HepG2 (cell line): ENCODE data around the gene ZBP1. TPM values are rescaled to one million over a fixed set of nuclear protein-coding genes. Genes with fewer than 3 reads are reported as not detected.

Source experiments
- ADNP ChIP-seq: sonication (generic); formaldehyde crosslinking; IDR thresholded peaks from 2 replicates; pipeline ENCODE4 v1.4.0; 2020; ENCODE audit warnings: missing genetic modification reagents
- CC2D1A ChIP-seq: sonication (generic); formaldehyde crosslinking; IDR thresholded peaks from 2 replicates; pipeline ENCODE4 v1.8.1; 2023; ENCODE audit warnings: mild to moderate bottlenecking, missing genetic modification reagents
- FLYWCH1 ChIP-seq: sonication (generic); formaldehyde crosslinking; IDR thresholded peaks from 2 replicates; pipeline ENCODE4 v1.8.1; 2023; ENCODE audit warnings: mild to moderate bottlenecking, missing genetic modification reagents
- FOXC1 ChIP-seq: sonication (generic); formaldehyde crosslinking; IDR thresholded peaks from 2 replicates; pipeline ENCODE4 v1.8.0; 2022; ENCODE audit warnings: mild to moderate bottlenecking, missing genetic modification reagents, borderline replicate concordance
- MAF1 ChIP-seq: sonication (generic); formaldehyde crosslinking; IDR thresholded peaks from 2 replicates; pipeline ENCODE4 v1.5.0; 2020; ENCODE audit warnings: missing genetic modification reagents, borderline replicate concordance
- MBNL3 ChIP-seq: fragments of 250-450 bp; sonication (Bioruptor Pico); conservative IDR thresholded peaks from 2 replicates; pipeline ENCODE4 v1.8.0; 2022; ENCODE audit warnings: mild to moderate bottlenecking, inconsistent platforms
- SIN3A ChIP-seq: IDR thresholded peaks from 2 replicates; pipeline ENCODE4 v1.6.1; 2011; ENCODE audit warnings: low read depth, mild to moderate bottlenecking, control low read depth, low read length, borderline replicate concordance
- SP1 ChIP-seq, 2 experiments: fragments of 450-650 bp in 1 of 2; sonication (generic) in 1 of 2; formaldehyde crosslinking in 1 of 2; IDR thresholded peaks; 2 replicates each; pipeline versions ENCODE4 v1.4.0 to v1.6.1; 2016 to 2020; ENCODE audit warnings: missing genetic modification reagents in 1 of 2
- THYN1 ChIP-seq: sonication (generic); formaldehyde crosslinking; IDR thresholded peaks from 2 replicates; pipeline ENCODE4 v1.8.1; 2023; ENCODE audit warnings: low read depth, mild to moderate bottlenecking, moderate library complexity, missing genetic modification reagents, borderline replicate concordance
- ZFP41 ChIP-seq: sonication (generic); formaldehyde crosslinking; IDR thresholded peaks from 2 replicates; pipeline ENCODE4 v1.4.0; 2020; ENCODE audit warnings: mild to moderate bottlenecking, missing genetic modification reagents, borderline replicate concordance
- ZMAT3 ChIP-seq: sonication (generic); formaldehyde crosslinking; conservative IDR thresholded peaks from 2 replicates; pipeline ENCODE4 v1.7.0; 2021; ENCODE audit warnings: missing genetic modification reagents
- ZNF207 ChIP-seq: fragments of 450-650 bp; IDR thresholded peaks from 2 replicates; pipeline ENCODE4 v1.6.1; 2016; ENCODE audit warnings: antibody characterized with exemption, borderline replicate concordance
- ZNF256 ChIP-seq: sonication (generic); formaldehyde crosslinking; conservative IDR thresholded peaks from 2 replicates; pipeline ENCODE4 v1.4.0; 2020; ENCODE audit warnings: missing genetic modification reagents
- ZNF296 ChIP-seq: sonication (generic); formaldehyde crosslinking; conservative IDR thresholded peaks from 2 replicates; pipeline ENCODE4 v1.5.0; 2020; ENCODE audit warnings: mild to moderate bottlenecking, missing genetic modification reagents
- ZNF430 ChIP-seq: sonication (generic); formaldehyde crosslinking; IDR thresholded peaks from 2 replicates; pipeline ENCODE4 v1.9.0; 2021; ENCODE audit warnings: mild to moderate bottlenecking, missing genetic modification reagents
- ZNF567 ChIP-seq: sonication (generic); formaldehyde crosslinking; IDR thresholded peaks from 2 replicates; pipeline ENCODE4 v1.8.1; 2023; ENCODE audit warnings: mild to moderate bottlenecking, missing genetic modification reagents, borderline replicate concordance
- ZNF839 ChIP-seq: sonication (generic); formaldehyde crosslinking; IDR thresholded peaks from 2 replicates; pipeline ENCODE4 v1.4.0; 2020; ENCODE audit warnings: missing genetic modification reagents, mild to moderate bottlenecking, borderline replicate concordance
- ZNF879 ChIP-seq: sonication (generic); formaldehyde crosslinking; IDR thresholded peaks from 2 replicates; pipeline ENCODE4 v1.8.1; 2023; ENCODE audit warnings: missing genetic modification reagents
- polyA plus RNA-seq, 8 experiments: library from polyadenylated mRNA; depleted of rRNA in 3 of 8; stranded (reverse) in 7 of 8; unstranded in 1 of 8; fragments of >200 nt; fragmentation: Illumina TruSeq in 4 of 8; extraction: Trizol in 4 of 8; gene quantifications; 2 replicates each; pipeline versions ENCODE4 v1.2.1 to v1.2.3, GENCODE V29; 2011 to 2016; ENCODE audit warnings: low read depth in 4 of 8, missing spikeins in 1 of 8, mixed read lengths in 1 of 8; ENCODE audit not compliant: insufficient read depth in 1 of 8
- total RNA-seq, 5 experiments: library from RNA; depleted of rRNA; stranded (reverse); fragments of >200 nt; fragmentation: Illumina TruSeq; extraction: Trizol; gene quantifications; 2 replicates each; pipeline ENCODE4 v1.2.3, GENCODE V29; 2016; ENCODE audit warnings: low read depth in 1 of 5
- TF ChIP-seq, protein P1 (sequence below): sonication (generic); formaldehyde crosslinking; IDR thresholded peaks from 2 replicates; pipeline ENCODE4 v1.4.0; 2020; ENCODE audit warnings: missing genetic modification reagents
- TF ChIP-seq, protein P2 (sequence below): sonication (generic); formaldehyde crosslinking; IDR thresholded peaks from 2 replicates; pipeline ENCODE4 v1.5.1; 2020; ENCODE audit warnings: missing genetic modification reagents, mild to moderate bottlenecking, borderline replicate concordance
- TF ChIP-seq, protein P3 (sequence below): sonication (generic); formaldehyde crosslinking; IDR thresholded peaks from 2 replicates; pipeline ENCODE4 v1.9.0; 2022; ENCODE audit warnings: missing genetic modification reagents, mild to moderate bottlenecking, borderline replicate concordance
- TF ChIP-seq, protein P4 (sequence below): sonication (generic); formaldehyde crosslinking; conservative IDR thresholded peaks from 2 replicates; pipeline ENCODE4 v1.4.0; 2020; ENCODE audit warnings: missing genetic modification reagents
- TF ChIP-seq, protein P5 (sequence below): sonication (generic); formaldehyde crosslinking; IDR thresholded peaks from 2 replicates; pipeline ENCODE4 v1.4.0; 2020; ENCODE audit warnings: missing genetic modification reagents, low read depth, mild to moderate bottlenecking, borderline replicate concordance

ZBP1 gene
- total and polyA plus RNA-seq, 2 of the 13 experiments (the other 11 are each of a cell fraction or from before 2014, with no cell fraction given): not detected

DNA sequence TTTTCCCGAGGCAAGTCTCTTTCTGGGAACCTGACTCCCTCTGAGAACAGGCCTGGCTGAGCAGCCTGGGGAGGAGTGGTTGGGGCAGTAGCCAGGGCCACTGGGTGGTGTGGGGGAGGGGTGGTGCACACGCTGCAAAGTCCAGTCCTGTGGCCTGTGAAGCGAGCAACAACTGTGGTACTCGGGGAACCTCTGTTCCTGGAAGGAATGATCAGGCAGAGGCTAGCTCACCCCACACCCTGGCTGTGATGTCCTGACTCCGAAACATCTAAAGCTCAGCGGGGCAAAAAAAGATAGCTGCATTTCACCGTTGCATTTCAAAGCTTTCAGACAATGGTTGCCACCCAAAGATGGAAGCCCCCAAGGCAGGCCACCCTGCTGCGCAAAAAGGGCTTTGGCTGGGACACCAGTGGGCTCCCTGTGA lies 33.8 kb downstream of the ZBP1 start (continued):
- TF ChIP-seq ZNF567 (CRISPR knock-in tag) (no peak), ZMAT3 (CRISPR knock-in tag) (0 out of 2 replicates have a peak, but pooled peaks have one; percentile 49), FOXC1 (CRISPR knock-in tag) (peak; percentile 23; the same call in 1 of the 2 replicates), ZNF879 (no peak), ZNF430 (CRISPR knock-in tag) (no peak), THYN1 (CRISPR knock-in tag) (no peak), ADNP (CRISPR knock-in tag) (no peak), ZNF839 (CRISPR knock-in tag) (no peak), MBNL3 (CRISPR knock-in tag) (no peak), ZNF296 (CRISPR knock-in tag) (no peak), FLYWCH1 (no peak), SIN3A (no peak), ZNF207 (no peak), ZFP41 (CRISPR knock-in tag) (no peak), CC2D1A (no peak), ZNF256 (CRISPR knock-in tag) (no peak; the same call in 1 of the 2 replicates), MAF1 (CRISPR knock-in tag) (no peak), SP1 (IDR thresholded peaks at IDR 0.05) (no peak), SP1 (CRISPR knock-in tag; IDR thresholded peaks at IDR 0.05) (no peak)
- TF ChIP-seq, protein P1, sequence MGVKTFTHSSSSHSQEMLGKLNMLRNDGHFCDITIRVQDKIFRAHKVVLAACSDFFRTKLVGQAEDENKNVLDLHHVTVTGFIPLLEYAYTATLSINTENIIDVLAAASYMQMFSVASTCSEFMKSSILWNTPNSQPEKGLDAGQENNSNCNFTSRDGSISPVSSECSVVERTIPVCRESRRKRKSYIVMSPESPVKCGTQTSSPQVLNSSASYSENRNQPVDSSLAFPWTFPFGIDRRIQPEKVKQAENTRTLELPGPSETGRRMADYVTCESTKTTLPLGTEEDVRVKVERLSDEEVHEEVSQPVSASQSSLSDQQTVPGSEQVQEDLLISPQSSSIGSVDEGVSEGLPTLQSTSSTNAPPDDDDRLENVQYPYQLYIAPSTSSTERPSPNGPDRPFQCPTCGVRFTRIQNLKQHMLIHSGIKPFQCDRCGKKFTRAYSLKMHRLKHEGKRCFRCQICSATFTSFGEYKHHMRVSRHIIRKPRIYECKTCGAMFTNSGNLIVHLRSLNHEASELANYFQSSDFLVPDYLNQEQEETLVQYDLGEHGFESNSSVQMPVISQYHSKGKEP (CRISPR knock-in tag): no peak
- TF ChIP-seq, protein P2, sequence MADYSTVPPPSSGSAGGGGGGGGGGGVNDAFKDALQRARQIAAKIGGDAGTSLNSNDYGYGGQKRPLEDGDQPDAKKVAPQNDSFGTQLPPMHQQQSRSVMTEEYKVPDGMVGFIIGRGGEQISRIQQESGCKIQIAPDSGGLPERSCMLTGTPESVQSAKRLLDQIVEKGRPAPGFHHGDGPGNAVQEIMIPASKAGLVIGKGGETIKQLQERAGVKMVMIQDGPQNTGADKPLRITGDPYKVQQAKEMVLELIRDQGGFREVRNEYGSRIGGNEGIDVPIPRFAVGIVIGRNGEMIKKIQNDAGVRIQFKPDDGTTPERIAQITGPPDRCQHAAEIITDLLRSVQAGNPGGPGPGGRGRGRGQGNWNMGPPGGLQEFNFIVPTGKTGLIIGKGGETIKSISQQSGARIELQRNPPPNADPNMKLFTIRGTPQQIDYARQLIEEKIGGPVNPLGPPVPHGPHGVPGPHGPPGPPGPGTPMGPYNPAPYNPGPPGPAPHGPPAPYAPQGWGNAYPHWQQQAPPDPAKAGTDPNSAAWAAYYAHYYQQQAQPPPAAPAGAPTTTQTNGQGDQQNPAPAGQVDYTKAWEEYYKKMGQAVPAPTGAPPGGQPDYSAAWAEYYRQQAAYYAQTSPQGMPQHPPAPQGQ (CRISPR knock-in tag): no peak
- TF ChIP-seq, protein P3, sequence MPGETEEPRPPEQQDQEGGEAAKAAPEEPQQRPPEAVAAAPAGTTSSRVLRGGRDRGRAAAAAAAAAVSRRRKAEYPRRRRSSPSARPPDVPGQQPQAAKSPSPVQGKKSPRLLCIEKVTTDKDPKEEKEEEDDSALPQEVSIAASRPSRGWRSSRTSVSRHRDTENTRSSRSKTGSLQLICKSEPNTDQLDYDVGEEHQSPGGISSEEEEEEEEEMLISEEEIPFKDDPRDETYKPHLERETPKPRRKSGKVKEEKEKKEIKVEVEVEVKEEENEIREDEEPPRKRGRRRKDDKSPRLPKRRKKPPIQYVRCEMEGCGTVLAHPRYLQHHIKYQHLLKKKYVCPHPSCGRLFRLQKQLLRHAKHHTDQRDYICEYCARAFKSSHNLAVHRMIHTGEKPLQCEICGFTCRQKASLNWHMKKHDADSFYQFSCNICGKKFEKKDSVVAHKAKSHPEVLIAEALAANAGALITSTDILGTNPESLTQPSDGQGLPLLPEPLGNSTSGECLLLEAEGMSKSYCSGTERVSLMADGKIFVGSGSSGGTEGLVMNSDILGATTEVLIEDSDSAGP (CRISPR knock-in tag): no peak
- TF ChIP-seq, protein P4, sequence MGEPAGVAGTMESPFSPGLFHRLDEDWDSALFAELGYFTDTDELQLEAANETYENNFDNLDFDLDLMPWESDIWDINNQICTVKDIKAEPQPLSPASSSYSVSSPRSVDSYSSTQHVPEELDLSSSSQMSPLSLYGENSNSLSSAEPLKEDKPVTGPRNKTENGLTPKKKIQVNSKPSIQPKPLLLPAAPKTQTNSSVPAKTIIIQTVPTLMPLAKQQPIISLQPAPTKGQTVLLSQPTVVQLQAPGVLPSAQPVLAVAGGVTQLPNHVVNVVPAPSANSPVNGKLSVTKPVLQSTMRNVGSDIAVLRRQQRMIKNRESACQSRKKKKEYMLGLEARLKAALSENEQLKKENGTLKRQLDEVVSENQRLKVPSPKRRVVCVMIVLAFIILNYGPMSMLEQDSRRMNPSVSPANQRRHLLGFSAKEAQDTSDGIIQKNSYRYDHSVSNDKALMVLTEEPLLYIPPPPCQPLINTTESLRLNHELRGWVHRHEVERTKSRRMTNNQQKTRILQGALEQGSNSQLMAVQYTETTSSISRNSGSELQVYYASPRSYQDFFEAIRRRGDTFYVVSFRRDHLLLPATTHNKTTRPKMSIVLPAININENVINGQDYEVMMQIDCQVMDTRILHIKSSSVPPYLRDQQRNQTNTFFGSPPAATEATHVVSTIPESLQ (CRISPR knock-in tag): no peak
- TF ChIP-seq, protein P5, sequence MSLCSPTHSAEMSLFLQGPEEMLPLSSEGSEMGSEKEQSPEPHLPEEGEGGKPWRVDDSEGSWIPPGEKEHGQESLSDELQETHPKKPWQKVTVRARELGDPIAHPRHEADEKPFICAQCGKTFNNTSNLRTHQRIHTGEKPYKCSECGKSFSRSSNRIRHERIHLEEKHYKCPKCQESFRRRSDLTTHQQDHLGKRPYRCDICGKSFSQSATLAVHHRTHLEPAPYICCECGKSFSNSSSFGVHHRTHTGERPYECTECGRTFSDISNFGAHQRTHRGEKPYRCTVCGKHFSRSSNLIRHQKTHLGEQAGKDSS (CRISPR knock-in tag): 0 out of 2 replicates have a peak, but pooled peaks have one; percentile 45
